Endometrium (tissue), 2 donors: ENCODE results near the gene RBM3.

Source experiments
- FAIRE-seq: peaks from 2 replicates; lab custom pipeline; 2012; peaks lifted over from hg19 to GRCh38; lab: Jason Lieb, UNC
- donor health status: control.
- donor health status: control.

RBM3 gene

GRCh38 chrX:48626401-48627298, 52.4 kb downstream of the RBM3 start:
- FAIRE-seq = no peak
